Osteoblast (primary cell): ENCODE results near the gene PRR13. TPM values are rescaled to one million over a fixed set of nuclear protein-coding genes. Genes with fewer than 3 reads are reported as not detected.
"Not testable (repeated sequence)": the region's sequence is repeated elsewhere in the genome, so short reads cannot be mapped to it uniquely, and the experiment has no call there.

ENCODE experiments used
- DNase-seq: peaks from one replicate; pipeline ENCODE4 v3.0.0; 2011; ENCODE audit warnings: low spot score, mixed read lengths; ENCODE audit not compliant: insufficient read length; ENCODE audit errors: missing footprints
- H2AFZ ChIP-seq: 2 replicates; pipeline ENCODE4 v1.6.0; 2011; ENCODE audit warnings: mild to moderate bottlenecking, low read length
- H3K27ac ChIP-seq: 2 replicates; pipeline ENCODE4 v1.5.1; 2011; ENCODE audit warnings: mild to moderate bottlenecking, low read depth, low read length, moderate library complexity
- H3K27me3 ChIP-seq: 2 replicates; pipeline ENCODE4 v1.6.0; 2012; ENCODE audit warnings: mild to moderate bottlenecking, control low read depth, inconsistent platforms, low read length, moderate library complexity; ENCODE audit not compliant: insufficient read depth
- H3K36me3 ChIP-seq: 2 replicates; pipeline ENCODE4 v1.5.1; 2011; ENCODE audit warnings: mild to moderate bottlenecking, low read length, control low read depth, moderate library complexity; ENCODE audit not compliant: insufficient read depth
- H3K4me1 ChIP-seq: 2 replicates; pipeline ENCODE4 v1.5.1; 2011; ENCODE audit warnings: mild to moderate bottlenecking, low read length, control low read depth, moderate library complexity; ENCODE audit not compliant: insufficient read depth
- H3K4me2 ChIP-seq: 2 replicates; pipeline ENCODE4 v1.6.0; 2011; ENCODE audit warnings: mild to moderate bottlenecking, low read length; ENCODE audit not compliant: insufficient read depth
- H3K4me3 ChIP-seq: fragments of 200-600 bp; sonication (generic); 3 replicates; pipeline ENCODE4 v1.5.1; 2012; ENCODE audit warnings: mild to moderate bottlenecking, low read length, inconsistent platforms; ENCODE audit not compliant: insufficient read depth
- H3K79me2 ChIP-seq: 2 replicates; pipeline ENCODE4 v1.6.0; 2012; ENCODE audit warnings: mild to moderate bottlenecking, low read length, control low read depth, inconsistent platforms; ENCODE audit not compliant: insufficient read depth
- H3K9me3 ChIP-seq: 2 replicates; pipeline ENCODE4 v1.5.1; 2011; ENCODE audit warnings: low read depth, low read length, control low read depth
- H4K20me1 ChIP-seq: 2 replicates; pipeline ENCODE4 v1.6.0; 2012; ENCODE audit warnings: mild to moderate bottlenecking, low read length, control low read depth; ENCODE audit not compliant: insufficient read depth
- CTCF ChIP-seq: IDR thresholded peaks from 2 replicates; pipeline ENCODE4 v1.5.1; 2011; ENCODE audit warnings: mild to moderate bottlenecking, low read depth, low read length, moderate library complexity; ENCODE audit errors: extremely low read depth
- total RNA-seq: library from RNA; depleted of rRNA; stranded (reverse); fragments of >200 nt; gene quantifications from 2 replicates; pipeline ENCODE4 v1.2.3, GENCODE V29; 2012

PRR13 gene
- total RNA-seq, 1 donor, result 55.0 TPM

GRCh38 chr12:53418221-53418620 lies 23.3 kb upstream of the PRR13 start:
- H3K9me3 ChIP-seq, result no peaks in the 10 kb centered on the region
- no peak for DNase-seq
- no peak overlapping the region for H3K4me3 ChIP-seq
- H3K27ac ChIP-seq, result no peak overlapping the region
- no peaks in the 10 kb centered on the region for H3K79me2 ChIP-seq
- H4K20me1 ChIP-seq, result no peaks in the 10 kb centered on the region
- H3K4me1 ChIP-seq, result peaks cover 9% of the 10 kb centered on the region
- no peak overlapping the region for H2AFZ ChIP-seq
- no peak overlapping the region for H3K4me2 ChIP-seq
- H3K27me3 ChIP-seq, result no peaks in the 10 kb centered on the region
- no peaks in the 10 kb centered on the region for H3K36me3 ChIP-seq
- TF ChIP-seq CTCF, result no peak

- Histone ChIP-seq H3K4me3 (no peak overlapping the region), H3K4me2 (no peak overlapping the region), H3K36me3 (no peaks in the 10 kb centered on the region), H4K20me1 (no peaks in the 10 kb centered on the region), H2AFZ (no peak overlapping the region), H3K27me3 (no peaks in the 10 kb centered on the region), H3K79me2 (no peaks in the 10 kb centered on the region), H3K9me3 (no peaks in the 10 kb centered on the region), H3K27ac (no peak overlapping the region), H3K4me1 (peaks cover 9% of the 10 kb centered on the region)
- DNase-seq, result no peak
- no peak for TF ChIP-seq CTCF
These were observed 21.8 kb upstream of the PRR13 start for GRCh38 chr12:53419756-53420155.

GRCh38 chr12:53422247-53422646 lies 19.3 kb upstream of the PRR13 start:
- not testable (repeated sequence) for H3K4me3 ChIP-seq, H2AFZ ChIP-seq, H3K36me3 ChIP-seq, H3K9me3 ChIP-seq, H3K4me2 ChIP-seq, DNase-seq, H3K27ac ChIP-seq, H3K27me3 ChIP-seq, H4K20me1 ChIP-seq, H3K4me1 ChIP-seq, H3K79me2 ChIP-seq

DNA sequence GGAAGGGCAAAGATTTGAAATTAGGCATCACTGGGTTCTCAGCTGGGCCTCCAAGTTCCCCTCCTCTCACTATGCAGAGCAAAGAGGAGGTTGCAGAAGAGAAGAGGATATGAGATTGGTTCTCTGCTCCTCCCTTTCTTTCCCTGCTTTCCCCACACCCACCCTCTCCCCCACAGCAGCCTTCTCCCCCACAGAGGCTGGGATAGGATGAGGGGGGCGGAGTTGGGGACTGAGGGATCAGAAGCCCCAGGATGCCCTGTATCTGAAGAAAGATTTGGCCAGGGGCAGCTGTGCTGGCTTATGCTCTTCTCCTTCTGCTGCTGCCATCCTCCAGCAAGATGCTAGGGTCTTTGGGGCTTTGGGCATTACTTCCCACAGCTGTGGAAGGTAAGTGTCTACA lies 17.9 kb upstream of the PRR13 start, which contains the start of gene AMHR2:
Gene AMHR2, plus strand, starts transcription at position 259 of the 400 bp plus-strand sequence. Its CDS starts 80 bp downstream, at position 339.
- no peak for TF ChIP-seq CTCF
- Histone ChIP-seq H3K79me2 (no peaks in the 10 kb centered on the region), H3K27ac (no peak within 1 kb of the TSS), H2AFZ (no peak within 1 kb of the TSS), H3K4me3 (no peak within 1 kb of the TSS), H3K9me3 (no peaks in the 10 kb centered on the region), H3K4me2 (no peak within 1 kb of the TSS), H4K20me1 (no peaks in the 10 kb centered on the region), H3K4me1 (peaks cover 14% of the 10 kb centered on the region), H3K36me3 (no peaks in the 10 kb centered on the region), H3K27me3 (no peaks in the 10 kb centered on the region)
- no peak for DNase-seq
